AG04449 (cell line): Measurements from ENCODE around the gene EPHA1.

Source experiments
- CTCF ChIA-PET: fragments of 350-600 bp; formaldehyde crosslinking; extraction: SDS; loops from one replicate; lab custom pipeline; 2021; ENCODE audit warnings: antibody characterized with exemption; lab: Yijun Ruan, JAX
- POLR2A ChIA-PET: fragments of 400-600, 350-600 bp; formaldehyde crosslinking; extraction: SDS; loops from one replicate; lab custom pipeline; 2020; ENCODE audit warnings: antibody characterized with exemption, inconsistent platforms; lab: Yijun Ruan, JAX
- DNase-seq: peaks from one replicate; pipeline ENCODE4 v3.0.0-alpha.2; 2010; ENCODE audit warnings: low read depth, low spot score
- H3K4me3 ChIP-seq: 2 replicates; pipeline ENCODE4 v1.5.1; 2011; ENCODE audit warnings: low read depth, mild to moderate bottlenecking, control low read depth, low read length
- TF ChIP-seq, protein P1 (sequence below): IDR thresholded peaks from one replicate; pipeline ENCODE4 v1.5.1; 2011; ENCODE audit warnings: mild to moderate bottlenecking, moderate library complexity, low read length, control low read depth, inconsistent platforms; ENCODE audit not compliant: insufficient read depth; ENCODE audit errors: missing control alignments

The EPHA1 gene

DNA sequence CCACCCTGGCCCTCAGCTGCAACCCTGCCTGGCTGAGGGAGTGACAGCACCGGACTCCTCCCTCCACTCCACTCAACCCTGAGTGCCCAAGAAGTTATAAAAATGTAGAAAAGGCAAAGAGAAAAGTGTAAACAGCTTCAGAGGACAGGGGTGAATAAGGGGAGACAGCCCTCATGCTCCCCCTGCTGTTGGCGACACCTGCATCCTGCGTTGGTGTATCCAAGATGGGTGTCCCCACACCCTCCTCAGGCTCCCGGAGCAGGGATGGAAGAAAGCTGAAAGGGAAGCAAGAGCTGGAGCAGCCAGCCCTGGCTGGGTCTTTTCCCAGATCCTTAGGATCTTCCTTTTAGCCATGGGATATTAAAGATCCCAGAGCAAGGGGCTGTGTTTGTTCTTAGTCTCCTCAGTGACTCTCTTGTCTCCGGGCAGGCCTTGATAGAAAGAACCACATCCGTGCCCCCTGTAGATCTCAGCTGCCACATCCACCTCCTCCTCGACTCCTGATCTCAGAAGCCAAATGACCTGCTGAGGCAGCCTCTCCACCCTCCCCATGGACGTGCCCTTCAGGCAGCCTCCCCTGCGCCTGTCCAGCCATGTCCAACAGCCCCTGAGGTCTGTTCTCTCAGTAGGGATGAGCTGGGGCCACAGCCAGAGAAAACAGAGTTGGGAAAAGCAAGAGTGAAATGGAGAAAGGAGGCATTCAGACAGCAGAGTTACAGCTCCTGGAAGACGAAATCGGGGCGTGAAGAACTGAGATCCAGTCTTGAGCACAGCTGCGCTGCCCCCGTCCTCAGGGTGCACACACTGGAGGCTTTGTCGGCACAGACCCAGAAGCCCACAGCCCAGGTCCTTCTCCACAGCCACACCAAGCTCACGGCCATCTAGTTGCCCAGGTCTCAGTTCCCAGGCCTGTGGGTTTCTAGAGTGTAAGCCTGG lies 52.9 kb downstream of the EPHA1 start:
- POLR2A ChIA-PET: no interaction called here
- DNase-seq: no peak
- TF ChIP-seq, protein P1, sequence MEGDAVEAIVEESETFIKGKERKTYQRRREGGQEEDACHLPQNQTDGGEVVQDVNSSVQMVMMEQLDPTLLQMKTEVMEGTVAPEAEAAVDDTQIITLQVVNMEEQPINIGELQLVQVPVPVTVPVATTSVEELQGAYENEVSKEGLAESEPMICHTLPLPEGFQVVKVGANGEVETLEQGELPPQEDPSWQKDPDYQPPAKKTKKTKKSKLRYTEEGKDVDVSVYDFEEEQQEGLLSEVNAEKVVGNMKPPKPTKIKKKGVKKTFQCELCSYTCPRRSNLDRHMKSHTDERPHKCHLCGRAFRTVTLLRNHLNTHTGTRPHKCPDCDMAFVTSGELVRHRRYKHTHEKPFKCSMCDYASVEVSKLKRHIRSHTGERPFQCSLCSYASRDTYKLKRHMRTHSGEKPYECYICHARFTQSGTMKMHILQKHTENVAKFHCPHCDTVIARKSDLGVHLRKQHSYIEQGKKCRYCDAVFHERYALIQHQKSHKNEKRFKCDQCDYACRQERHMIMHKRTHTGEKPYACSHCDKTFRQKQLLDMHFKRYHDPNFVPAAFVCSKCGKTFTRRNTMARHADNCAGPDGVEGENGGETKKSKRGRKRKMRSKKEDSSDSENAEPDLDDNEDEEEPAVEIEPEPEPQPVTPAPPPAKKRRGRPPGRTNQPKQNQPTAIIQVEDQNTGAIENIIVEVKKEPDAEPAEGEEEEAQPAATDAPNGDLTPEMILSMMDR: no peak
- no peak overlapping the region for H3K4me3 ChIP-seq
- CTCF ChIA-PET: interaction anchor here (0.8 kb wide), 2 partner anchors 25 to 115 kb away, joined by 3 to 4 read pairs; no protein-coding TSS in a partner anchor

DNA sequence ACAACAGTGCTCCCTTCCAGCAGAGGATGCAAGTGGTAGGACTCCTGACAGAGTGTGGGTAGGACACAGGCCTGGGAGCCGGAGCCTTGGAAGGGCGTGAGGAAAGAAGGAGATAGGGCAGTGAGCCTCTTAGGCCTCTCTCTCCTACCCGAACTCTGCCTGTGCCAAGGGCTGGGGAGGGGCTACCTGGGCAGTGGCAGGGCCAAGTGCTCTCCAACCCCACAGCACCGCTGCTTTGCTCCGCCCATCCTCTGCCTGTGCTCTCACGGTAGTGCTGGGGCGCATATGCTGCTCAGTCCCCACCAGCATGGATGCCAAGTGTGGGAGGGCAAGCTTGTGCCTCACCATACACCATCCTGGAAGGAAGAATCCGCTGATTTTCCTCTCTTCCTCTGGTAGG lies 53.7 kb downstream of the EPHA1 start:
- ChIA-PET CTCF (no interaction called here), POLR2A (no interaction called here)
- no peak for DNase-seq
- H3K4me3 ChIP-seq: no peak overlapping the region
- TF ChIP-seq, protein P1: no peak

DNA sequence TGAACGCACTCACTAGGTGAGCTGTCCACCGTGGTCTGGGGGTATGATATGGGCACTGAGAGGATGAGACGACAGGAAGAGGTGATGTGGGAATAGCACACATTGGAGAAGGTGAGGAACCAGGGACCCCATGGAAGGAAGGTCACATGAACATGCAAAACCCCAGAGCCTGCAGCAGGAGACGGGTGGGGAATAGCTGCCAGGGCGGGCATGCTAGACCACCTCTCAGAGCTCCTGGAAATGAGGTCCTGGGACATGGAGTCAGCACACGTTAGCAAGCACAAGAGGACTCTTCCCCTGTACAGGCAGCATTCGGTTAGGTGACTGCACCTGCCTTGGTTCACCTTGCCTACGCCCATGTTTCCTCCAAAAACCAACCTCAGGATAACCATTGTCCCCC lies 54.3 kb downstream of the EPHA1 start:
- no peak overlapping the region for H3K4me3 ChIP-seq
- ChIA-PET POLR2A (no interaction called here), CTCF (interaction anchor here (1.0 to 1.2 kb wide), 3 partner anchors 15 to 114 kb away, joined by 3 read pairs; no protein-coding TSS in a partner anchor)
- DNase-seq: no peak
- TF ChIP-seq, protein P1: no peak

DNA sequence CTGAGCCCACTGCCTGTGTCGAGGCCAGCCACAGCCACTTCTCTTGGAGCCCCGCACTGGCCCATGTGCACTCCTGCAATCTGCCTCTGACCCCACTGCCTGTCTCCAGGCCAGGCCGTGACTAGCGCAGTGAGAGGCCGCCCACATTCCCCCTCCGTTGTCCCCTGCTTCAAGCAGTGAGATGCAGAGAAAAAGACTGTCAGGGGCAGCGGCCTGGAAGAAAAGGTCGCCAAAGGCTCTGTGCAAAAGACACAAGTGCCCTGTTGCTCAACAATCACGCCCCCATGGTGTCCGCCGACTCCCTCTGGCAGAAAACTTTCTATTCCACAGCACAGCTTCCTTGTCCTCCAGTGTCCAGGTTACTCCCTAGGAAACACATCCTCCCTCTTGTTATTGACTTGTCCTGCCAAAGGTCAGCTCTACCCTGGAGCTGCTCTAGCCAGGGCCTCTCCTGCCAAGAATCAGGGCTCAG lies 56.1 kb downstream of the EPHA1 start:
- H3K4me3 ChIP-seq: no peak overlapping the region
- CTCF ChIA-PET: no interaction called here
- DNase-seq: no peak
- TF ChIP-seq, protein P1: no peak
- POLR2A ChIA-PET: no interaction called here

DNA sequence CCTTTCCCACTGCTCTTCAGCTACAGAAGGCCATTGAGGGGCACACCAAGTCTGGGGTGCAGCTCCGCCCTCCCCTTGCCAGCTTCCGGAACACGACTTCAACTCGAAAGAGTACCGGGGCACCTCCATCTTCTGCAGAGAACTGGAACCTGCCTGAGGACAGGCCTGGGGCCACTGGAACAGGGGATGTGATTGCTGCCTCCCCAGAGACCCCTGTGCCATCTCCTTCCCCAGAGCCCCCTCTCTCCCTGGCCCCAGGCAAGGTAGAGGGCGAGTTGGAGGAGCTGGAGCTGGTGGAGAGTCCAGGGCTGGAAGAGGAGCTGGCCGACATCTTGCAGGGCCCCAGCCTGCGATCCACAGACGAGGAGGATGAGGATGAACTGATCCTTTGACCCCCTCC lies 57.1 kb downstream of the EPHA1 start:
- TF ChIP-seq, protein P1: no peak
- H3K4me3 ChIP-seq: no peak overlapping the region
- POLR2A ChIA-PET: interaction anchor here (1.1 kb wide), 1 partner anchor 29 kb away, joined by 3 read pairs; no protein-coding TSS in a partner anchor
- CTCF ChIA-PET: interaction anchor here (1.3 to 1.8 kb wide), 4 partner anchors 10 to 28 kb away, joined by 3 to 5 read pairs (median 4); no protein-coding TSS in a partner anchor
- DNase-seq: no peak

DNA sequence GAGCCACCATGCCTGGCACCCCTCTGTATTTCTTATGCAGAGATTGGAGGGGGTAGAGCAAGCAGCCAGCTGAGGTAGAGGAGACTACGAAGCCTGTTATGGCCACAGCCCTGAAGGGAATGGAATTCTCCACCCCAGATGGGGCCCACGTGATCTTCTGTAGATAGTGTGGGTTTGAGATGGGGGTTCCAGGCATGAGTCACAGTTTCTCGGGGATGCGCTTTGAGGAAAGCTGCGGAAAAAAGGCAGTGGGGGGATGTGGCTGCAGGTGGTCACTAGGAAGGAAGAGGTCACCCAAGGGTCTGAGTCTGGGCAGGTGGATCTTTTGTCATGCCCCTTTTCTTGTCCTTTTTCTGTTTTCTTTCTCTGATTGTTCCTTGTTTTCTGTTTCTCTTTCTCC lies 57.6 kb downstream of the EPHA1 start:
- TF ChIP-seq, protein P1: no peak
- no peak overlapping the region for H3K4me3 ChIP-seq
- DNase-seq: no peak
- ChIA-PET POLR2A (interaction anchor here (0.9 to 1.1 kb wide), 2 partner anchors 14 to 29 kb away, joined by 3 read pairs; no protein-coding TSS in a partner anchor), CTCF (interaction anchor here (1.3 to 1.8 kb wide), 4 partner anchors 9 to 29 kb away, joined by 3 to 5 read pairs (median 4); no protein-coding TSS in a partner anchor)
